GM12875 (cell line): ENCODE measurements around the gene BTBD9.

Source experiments
- H3K4me3 ChIP-seq: one replicate; pipeline ENCODE4 v1.5.1; 2011; ENCODE audit warnings: low read depth, low read length, control low read depth
- TF ChIP-seq, protein P1 (sequence below): IDR thresholded peaks from 2 replicates; pipeline ENCODE4 v1.5.1; 2011; ENCODE audit warnings: low read depth, mild to moderate bottlenecking, control low read depth, inconsistent platforms, low read length, moderate library complexity, borderline replicate concordance; ENCODE audit not compliant: insufficient read depth

Gene BTBD9

DNA sequence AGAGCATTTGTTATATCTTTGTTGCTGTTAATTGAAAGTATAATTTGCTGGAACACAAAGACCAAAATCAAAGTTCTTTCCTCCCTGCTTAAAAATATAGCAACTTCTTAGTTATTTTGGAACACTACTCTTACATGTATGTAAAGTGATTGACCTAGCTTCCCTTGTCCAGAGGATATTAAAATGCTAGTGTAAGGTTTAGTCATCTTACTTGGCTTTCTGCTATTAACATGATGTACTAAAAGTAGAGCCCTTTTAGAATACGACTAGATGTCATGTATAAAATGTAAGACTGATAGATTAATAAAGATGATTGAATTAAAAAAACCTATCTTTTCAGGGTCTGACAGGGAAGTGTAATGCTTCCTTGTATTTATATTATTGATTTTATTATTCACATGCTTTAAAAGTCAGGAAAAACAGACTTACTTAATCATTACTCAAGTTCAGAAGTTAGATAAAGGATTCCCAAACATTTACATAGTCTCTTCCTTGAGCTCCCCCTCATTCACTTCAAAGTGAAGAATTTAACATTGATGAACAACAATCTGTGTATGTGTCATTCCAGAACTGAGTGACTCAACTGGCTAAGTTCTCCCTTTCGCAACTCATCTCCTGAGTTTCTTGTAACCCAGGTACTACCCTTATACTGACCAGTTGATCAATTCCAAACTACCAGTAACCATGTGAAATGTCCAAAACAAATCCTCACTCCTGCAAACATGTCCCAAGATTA lies 50.9 kb downstream of the BTBD9 start:
- H3K4me3 ChIP-seq = no peak overlapping the region
- TF ChIP-seq, protein P1, sequence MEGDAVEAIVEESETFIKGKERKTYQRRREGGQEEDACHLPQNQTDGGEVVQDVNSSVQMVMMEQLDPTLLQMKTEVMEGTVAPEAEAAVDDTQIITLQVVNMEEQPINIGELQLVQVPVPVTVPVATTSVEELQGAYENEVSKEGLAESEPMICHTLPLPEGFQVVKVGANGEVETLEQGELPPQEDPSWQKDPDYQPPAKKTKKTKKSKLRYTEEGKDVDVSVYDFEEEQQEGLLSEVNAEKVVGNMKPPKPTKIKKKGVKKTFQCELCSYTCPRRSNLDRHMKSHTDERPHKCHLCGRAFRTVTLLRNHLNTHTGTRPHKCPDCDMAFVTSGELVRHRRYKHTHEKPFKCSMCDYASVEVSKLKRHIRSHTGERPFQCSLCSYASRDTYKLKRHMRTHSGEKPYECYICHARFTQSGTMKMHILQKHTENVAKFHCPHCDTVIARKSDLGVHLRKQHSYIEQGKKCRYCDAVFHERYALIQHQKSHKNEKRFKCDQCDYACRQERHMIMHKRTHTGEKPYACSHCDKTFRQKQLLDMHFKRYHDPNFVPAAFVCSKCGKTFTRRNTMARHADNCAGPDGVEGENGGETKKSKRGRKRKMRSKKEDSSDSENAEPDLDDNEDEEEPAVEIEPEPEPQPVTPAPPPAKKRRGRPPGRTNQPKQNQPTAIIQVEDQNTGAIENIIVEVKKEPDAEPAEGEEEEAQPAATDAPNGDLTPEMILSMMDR = no peak

DNA sequence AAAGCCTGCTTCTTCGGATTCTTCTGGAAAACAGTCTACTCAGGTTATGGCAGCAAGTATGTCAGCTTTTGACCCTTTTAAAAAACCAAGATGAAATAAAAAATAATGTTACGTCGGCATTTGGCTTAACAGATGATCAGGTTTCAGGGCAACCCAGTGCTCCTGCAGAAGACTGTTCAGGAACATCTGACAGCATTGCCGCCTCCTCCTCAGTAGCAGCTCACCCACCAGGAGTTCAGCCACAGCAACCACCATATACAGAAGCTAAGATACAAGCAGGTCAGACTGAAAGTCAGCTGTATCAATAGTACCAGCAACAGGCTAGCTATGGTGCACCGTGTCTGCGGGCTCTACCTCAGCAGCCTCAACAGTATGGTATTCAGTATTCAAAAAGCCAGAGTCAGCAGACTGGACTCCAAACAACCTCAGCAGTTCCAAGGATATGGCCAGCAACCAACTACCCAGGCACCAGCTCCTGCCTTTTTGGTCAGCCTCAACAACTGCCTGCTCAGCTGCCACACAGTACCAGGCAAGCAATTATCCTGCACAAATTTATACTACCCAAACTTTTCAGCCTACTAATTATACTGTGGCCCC lies 51.9 kb downstream of the BTBD9 start:
- no peak overlapping the region for H3K4me3 ChIP-seq
- TF ChIP-seq, protein P1 = no peak

DNA sequence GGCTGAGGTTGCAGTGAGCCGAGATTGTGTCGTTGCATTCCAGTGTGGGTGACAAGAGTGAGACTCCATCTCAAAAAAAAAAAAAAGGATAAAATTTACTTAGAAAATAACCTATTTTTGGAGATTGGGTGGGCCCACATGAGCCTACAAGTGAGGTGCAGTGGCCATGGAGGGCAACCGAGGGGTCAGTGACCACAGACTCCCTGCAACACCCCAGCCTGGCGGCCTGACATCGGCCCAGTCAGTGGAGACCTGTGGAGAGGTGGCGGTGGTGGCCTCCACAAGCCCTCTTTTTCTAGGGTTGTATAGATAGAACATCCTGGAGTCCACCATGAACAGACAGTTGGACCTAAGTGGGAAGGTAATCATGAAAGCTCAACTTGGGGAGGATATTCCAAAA lies 52.7 kb downstream of the BTBD9 start:
- TF ChIP-seq, protein P1 = no peak

DNA sequence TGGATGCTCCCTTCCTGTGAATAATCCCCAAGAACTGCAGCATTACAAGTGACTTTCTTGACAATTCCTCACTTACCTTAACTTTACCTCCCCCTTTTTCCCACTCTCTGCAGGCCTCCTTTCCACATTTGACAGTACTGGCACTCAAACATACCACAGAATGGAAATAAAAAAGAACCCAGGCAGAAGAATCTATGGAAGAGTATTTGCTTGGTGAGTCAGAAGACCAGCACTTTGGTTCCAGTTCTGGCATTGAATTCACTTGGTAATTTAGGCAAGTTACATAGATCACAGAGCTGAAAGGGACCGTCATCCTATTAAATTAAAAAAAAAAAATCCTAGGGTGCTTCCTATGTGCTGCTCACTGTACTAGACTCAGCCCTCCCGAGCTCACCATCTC lies 55.0 kb downstream of the BTBD9 start:
- H3K4me3 ChIP-seq = no peak overlapping the region
- TF ChIP-seq, protein P1 = no peak

More for the DNA sequence above, 52.7 kb downstream of the BTBD9 start:
- H3K4me3 ChIP-seq = no peak overlapping the region

DNA sequence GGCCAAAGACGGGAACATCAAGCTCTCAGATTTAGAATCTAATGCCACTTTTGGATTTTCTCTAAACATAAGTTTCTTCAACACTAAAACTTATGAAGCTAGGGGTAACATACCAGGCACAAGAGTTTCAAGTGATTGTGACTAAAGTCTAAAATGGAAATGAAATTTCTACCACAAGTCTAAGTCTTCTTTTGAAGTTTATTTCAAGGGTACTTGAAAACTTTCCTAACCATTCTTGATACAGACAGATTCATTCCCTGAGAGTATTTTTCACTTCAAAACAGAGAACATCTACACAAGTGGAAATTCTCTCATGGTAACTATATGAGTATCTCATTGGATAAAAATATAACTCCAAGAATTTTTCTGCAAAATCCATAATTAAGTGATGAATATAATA lies 56.2 kb downstream of the BTBD9 start:
- TF ChIP-seq, protein P1 = no peak
- no peak overlapping the region for H3K4me3 ChIP-seq

DNA sequence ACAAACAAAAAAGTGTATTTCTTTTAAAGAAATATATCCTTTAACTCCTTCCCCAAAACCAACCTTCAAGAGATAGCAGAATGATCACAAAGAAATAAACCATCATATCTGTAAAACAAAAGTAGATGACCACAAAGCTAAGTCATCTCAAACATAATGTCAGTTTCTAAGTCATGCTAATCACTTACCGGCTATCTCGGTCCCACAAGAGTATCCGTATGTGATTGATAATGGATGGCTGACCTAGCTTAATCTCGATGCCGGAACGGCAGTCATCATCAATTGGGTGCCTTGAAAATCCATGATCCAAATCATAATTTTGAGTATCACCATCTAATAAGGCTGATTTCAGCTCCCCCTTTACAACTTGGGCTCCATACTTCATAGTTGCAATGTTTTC lies 59.7 kb downstream of the BTBD9 start:
- H3K4me3 ChIP-seq = no peak overlapping the region
- TF ChIP-seq, protein P1 = no peak

DNA sequence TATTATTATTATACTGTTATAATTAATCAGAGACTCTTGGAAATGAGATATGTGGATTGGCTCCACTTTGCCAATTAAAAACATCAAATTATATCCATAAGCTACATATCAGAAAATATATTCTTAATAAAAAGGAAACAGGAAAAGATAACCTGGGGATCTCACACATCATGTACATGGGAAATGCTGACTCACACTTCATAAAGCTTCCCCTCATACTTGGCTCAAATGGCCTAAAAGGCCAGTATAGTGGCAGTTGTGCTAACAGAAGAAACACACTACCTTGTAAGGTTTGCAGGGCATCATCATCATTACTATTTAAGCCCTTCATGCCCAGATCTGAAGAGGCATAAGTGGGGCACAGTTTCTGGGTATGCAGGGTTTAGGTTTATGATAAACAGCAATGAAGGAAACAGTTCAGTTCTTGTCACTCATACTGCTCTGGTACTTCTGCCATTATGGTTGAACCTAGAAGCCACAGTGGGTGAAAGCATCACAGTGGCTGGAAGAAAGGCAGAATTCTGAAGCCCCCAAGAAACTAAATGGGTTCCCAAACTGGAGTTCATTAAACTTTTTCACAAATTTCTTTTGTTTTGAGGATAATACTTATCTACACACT lies 60.6 kb downstream of the BTBD9 start:
- no peak overlapping the region for H3K4me3 ChIP-seq
- TF ChIP-seq, protein P1 = no peak
